Fibroblast of skin of left quadriceps (primary cell): Measurements from ENCODE around the gene RPRD1B.

Experiments used
- DNase-seq, 2 experiments: peaks; one replicate each; pipeline ENCODE4 v3.0.0-alpha.2; 2013; ENCODE audit warnings: low read depth in 2 of 2

The RPRD1B gene

DNA sequence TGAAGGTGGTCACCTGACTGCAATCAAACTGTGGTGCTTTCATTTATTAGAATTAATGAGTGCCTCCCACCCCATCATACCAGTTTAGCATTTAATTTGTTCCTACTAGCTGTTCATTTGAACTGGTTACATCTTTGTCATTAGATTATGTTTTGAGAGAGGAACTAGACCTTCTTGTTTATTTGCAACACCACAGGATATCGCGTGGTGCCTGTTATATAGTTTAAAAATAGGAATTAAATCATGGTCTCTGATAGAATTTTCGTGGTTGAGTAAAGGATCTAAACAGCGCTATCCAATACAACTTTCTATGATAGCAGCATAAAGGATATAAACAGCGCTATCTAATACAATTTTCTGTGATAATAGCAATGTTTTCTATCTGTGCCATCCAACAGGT is 2.8 kb downstream of the RPRD1B start:
- no peak for DNase-seq

- no peak for DNase-seq
Observed at GRCh38 chr20:38040276-38040675, 6.7 kb downstream of the RPRD1B start.

DNA sequence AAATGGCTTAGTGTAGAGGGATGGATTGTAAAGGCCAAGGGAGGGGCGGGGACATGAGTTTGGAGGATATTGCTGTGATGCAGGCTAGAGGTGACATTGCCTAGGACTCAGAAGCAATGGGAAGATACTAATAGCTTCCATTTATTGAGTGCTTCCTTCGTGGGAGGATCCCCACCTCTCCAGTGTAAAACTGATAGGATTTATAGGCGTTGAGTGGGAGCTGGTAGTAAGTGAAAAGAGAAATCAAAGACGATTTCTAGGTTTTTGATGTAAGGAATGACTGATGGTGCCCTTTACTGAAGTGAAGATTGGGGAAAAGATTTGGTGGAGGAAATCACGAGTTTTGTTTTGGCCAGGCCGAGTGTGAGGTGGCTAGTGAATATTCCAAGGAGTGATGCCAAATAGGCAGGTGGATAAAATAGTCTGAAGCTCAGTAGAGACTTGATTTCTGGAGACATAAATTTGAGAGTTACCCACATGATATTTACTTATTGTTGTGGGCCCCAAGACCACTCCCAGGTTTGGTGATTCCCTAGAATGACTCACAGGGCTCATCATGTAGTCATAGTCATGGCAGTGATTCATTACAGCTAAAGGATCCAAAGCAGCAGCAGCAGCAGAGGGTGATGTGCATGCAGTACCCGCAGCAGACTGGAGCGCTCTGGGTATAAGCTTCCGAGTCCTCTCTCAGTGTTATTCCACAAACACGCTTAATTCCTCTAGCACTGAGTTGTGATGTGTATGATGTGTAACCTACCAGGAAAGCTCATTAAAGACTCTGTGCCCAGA is 10.2 kb downstream of the RPRD1B start:
- peak; percentile 16 to 25 for DNase-seq

DNA sequence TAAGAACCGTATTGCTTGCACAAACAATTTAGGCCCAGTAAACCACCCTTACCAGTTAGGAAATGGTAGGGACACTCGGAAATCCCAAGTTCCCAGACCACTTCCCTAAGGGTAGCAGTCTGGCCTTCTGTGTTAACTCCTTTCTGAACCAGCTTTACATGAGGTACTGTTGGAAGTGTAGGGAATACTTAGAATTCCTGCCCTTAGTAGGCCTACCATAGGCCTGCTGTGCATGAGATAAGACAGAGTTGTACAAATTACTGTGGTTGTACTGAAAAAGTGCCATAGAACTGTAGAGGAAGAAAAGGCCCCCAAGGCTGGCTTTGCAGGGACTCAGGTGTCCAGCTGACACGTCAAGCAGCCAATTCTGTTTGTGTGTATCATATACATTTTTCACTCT is 11.1 kb downstream of the RPRD1B start:
- no peak for DNase-seq

DNA sequence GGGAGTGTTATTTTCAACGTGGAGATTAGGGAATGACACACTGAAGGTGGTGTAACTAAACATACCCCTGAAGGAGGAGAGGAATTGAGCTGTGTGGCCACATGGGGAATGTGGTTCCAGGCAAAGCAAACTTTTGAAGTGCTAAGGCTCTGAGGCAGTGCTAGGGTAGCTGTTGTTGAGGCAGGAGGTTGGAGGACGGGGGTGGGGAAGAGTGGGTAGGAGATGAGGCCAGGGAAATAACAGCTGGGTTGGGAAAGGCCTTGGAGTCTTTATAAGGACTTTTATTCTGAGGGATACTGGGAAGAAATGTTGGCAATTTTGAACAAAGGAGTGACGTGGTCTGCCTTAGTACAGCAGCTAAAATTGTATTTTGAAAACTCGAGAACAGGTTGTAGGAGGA is 13.0 kb downstream of the RPRD1B start:
- no peak for DNase-seq

DNA sequence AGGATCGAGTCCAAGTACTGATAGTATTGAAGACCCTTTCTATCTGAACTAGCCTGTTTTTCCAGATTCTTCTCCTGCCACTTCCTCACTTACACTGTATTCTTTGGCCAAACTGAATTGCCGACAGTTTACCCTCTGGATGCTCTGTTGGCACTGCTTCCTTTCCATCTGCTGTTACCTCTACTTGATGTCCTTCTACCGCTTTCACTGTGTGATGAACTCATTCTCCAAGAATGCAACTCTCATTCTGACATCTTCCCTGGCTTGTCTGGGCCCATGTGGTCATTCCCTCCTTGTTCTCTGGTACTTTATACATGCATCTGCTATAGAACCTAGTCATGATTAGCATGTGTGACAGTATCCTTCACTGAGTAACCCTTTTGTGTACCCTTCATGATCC is 16.3 kb downstream of the RPRD1B start:
- peak in 1 of 2 experiments; percentile 36 for DNase-seq

DNA sequence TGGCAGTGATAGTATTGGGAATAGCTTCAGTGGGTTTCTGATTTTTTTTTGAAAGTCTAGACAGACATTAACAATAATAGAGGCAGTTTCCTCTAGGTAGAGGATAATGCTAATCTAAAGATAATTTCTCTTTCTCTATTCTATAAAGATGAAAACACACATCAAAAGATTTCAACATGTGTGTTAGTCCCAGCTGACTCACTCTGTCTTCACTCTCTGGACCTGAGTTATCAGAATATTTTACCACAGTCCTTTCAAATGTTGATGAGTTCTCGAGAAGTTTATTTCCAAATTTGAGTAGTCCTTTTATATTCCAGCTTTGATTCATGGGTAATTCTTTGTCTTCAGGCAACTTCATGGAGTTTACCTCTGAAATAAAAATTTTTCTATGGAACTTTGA is 17.1 kb downstream of the RPRD1B start:
- no peak for DNase-seq

DNA sequence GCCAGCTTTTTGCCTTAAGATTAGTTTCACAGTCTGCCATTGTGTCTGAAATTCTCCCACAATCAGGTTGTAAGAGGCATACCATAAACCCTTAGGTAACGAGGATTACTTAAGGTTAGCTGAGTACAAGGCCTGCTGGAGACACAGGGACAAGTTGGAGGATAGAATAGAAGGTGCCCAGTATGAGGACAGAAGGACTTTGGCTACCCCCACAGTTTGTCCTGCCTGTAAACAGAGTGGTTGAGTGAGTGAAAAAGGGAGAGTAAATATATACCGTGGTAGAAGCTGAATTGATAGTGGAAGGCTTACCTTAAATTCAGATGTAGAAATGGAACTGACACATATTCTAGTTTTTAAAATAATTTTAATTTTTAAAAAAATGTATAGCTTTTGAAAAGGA is 19.3 kb downstream of the RPRD1B start:
- no peak for DNase-seq

DNA sequence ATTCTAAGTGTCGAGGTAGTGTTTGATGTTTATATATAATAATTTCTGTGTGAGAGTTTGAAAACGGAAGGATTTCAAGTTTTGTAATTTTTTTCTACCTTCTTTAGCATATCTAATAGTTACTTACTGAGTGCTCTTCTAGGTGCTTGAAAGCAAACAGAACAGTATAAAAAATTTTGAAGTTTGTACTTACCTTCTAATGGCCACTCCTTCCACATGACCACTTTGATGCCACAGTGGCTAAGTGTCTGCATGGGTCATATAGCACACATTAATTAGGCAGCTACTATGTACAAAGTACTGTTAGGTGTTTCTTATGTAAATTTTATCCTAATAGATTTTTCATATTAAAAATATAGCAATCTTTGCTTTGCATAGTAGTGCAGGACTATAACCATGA is 21.1 kb downstream of the RPRD1B start:
- no peak for DNase-seq

DNA sequence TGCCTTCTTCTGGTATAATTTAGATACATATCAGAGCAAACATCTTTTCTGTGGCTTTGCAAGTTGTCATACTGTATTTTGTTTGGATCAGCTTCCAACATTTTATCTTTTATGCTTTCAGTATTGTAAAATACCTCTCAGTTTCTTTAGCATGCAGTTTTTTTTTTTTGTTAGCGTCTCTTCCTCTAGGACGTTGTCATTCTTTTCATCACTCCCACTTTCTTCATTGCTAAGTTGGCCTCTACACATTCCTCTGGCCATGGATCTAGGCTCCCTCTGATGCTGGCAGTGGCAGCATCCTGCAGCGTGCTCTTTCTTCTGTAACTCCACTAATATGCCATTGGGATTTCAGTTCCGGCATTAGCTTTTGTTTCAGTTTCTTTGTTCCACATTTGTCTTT is 21.7 kb downstream of the RPRD1B start:
- no peak for DNase-seq

DNA sequence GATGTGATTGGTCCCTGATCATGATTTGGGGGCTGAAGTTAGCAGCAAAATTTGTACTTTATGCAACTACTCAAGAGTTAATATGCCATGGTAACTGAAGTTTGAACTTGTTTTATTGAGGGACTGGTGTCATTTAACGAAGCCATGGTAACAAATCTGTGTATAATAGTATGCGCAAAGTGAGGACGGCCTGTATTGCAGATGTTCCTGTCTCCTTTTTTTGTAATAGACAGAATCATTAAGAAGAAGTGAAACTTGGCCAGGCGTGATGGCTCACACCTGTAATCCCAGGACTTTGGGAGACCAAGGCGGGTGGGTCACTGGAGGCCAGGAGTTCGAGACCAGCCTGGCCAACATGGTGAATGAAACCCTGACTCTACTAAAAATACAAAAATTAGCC is 22.3 kb downstream of the RPRD1B start:
- DNase-seq = no peak

GRCh38 chr20:38057351-38057972 is 23.9 kb downstream of the RPRD1B start:
- DNase-seq = peak in 1 of 2 experiments; percentile 30

DNA sequence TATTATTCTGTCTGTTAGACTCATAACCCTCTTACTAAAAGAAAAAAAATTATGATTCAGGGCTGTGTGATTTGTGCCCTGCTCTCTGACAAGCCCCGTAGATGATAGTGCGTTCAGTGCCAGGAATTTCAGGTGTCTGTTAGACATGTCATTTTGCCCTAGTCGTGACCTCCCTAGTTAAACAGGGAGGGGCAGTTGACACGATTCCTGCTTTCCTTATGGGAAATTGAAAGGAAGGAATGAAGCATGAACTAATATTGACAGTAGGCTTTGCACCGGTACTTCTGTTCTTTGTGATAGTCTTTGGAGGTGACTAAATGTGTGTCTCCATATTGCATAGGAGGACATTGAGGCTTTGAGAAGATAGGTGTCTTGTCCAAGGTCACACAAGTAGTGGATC is 26.3 kb downstream of the RPRD1B start:
- DNase-seq = no peak

GRCh38 chr20:38060536-38060935 is 27.0 kb downstream of the RPRD1B start:
- peak; percentile 16 to 25 for DNase-seq

- DNase-seq = no peak
Observed at GRCh38 chr20:38061109-38061508, 27.6 kb downstream of the RPRD1B start.

- DNase-seq = no peak
Observed at GRCh38 chr20:38062890-38063289, 29.3 kb downstream of the RPRD1B start.

GRCh38 chr20:38063911-38064530 is 30.5 kb downstream of the RPRD1B start:
- DNase-seq = no peak

DNA sequence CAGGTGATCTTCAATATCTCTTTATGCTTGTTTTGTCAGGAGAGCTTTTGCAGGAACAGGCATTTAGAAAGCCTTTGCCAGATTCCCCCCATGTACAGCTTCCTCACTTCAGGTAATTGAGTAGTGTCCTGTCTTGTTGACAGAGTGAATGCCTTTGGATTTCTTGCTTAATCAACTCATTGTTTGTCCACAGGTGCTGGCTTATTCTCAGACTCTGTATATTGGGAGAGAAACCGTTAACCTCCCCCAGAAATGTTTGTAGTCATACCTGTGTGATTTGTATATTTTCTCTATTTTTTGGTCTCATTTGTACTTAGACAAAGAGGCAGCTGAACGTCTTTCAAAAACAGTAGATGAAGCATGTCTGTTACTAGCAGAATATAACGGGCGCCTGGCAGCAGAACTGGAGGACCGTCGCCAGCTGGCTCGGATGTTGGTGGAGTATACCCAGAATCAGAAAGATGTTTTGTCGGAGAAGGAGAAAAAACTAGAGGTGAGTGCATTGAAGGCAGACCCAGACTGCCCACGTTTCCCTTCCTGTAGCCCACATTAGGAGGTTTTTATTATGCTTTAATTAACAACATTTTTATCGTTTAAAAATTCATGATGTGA is 32.3 kb downstream of the RPRD1B start:
- no peak for DNase-seq

DNA sequence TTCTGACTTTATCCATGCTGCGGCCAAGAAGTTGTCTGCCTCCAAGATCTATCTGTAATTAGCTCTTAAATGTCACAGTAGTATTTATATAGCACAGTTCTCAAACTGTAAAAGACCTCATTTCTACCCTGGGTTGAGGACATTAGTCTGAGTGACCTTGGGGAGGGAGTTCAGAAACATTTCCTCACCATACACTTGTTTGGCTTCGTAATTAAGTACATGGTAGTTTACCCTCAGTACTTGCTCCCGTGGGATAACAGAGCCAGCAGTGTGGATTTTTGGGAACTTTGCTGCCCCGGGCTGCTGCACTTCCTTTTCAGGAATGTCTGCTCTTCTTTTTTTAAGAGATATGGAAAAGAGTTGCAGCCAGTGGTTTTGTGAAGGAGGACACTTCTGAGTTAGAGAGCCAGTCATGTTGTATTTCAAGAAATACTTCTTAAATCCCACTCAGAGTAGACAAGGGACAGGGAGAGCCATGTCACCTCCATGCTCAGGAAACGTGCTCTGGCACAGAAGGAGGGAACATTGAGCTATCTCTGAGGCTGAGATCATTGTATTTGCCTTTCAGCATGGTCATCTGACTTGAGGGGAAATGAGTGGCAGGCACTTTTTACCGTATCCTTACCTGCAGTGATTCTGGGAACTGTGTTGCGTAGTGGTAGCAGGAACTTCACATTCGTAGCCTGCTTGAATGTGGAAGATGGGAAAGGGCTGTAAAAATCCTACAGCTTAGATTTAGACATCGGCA is 33.6 kb downstream of the RPRD1B start:
- no peak for DNase-seq

- DNase-seq = no peak
Observed at GRCh38 chr20:38067717-38068365, 34.3 kb downstream of the RPRD1B start.

DNA sequence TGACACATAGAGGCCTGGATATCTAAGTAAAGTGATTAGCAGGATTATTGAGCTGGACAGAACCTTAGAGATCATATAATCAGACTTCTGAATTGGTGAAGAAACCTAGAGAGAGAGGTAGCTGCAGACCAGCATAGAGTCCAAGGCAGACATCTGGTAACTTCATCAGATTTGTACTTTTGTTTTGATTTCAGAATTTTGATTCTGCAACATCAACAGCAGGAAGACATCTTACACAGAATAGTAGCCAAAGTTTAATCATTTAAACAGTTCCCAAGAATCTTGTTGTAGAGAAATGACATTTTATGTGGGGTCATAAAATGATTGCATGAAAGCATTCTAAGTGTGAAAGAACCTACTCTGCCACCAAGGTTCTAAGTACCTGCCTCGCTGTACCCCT is 39.4 kb downstream of the RPRD1B start:
- no peak for DNase-seq
